ENCODE measurements around the gene IST1.
A peak's percentile ranks its signal among the peaks of the same experiment; 100 is the strongest.
"Not testable (repeated sequence)": the region's sequence is repeated elsewhere in the genome, so short reads cannot be mapped to it uniquely, and the experiment has no call there.

The IST1 gene

GRCh38 chr16:71882505-71883167 lies 12.7 kb upstream of the IST1 start:
- DNase-seq (ENCODE audit: low read depth), result no peak

- DNase-seq (ENCODE audit: low read depth), result no peak
Measured at GRCh38 chr16:71883168-71883848, 12.0 kb upstream of the IST1 start.

- peak; percentile 41 for DNase-seq (ENCODE audit: low read depth)
Measured at GRCh38 chr16:71883849-71884638, 11.3 kb upstream of the IST1 start, which contains the start of gene ZNF821. ZNF821 (minus strand) TSS chr16:71884182; CDS start chr16:71879946, 4,236 bp downstream.

GRCh38 chr16:71885261-71885650 lies 10.1 kb upstream of the IST1 start:
- no peak for DNase-seq (ENCODE audit: low read depth)

GRCh38 chr16:71889147-71889546 lies 6.2 kb upstream of the IST1 start:
- DNase-seq (ENCODE audit: low read depth), result no peak

- DNase-seq (ENCODE audit: low read depth), result no peak
Measured at GRCh38 chr16:71893888-71894228, 1.5 kb upstream of the IST1 start.

GRCh38 chr16:71894229-71894920 lies 956 bp upstream of the IST1 start:
- DNase-seq (ENCODE audit: low read depth), result no peak

- DNase-seq (ENCODE audit: low read depth), result no peak
Measured at GRCh38 chr16:71895679-71896365, 491 bp downstream of the IST1 start.

- DNase-seq (ENCODE audit: low read depth), result no peak
Measured at GRCh38 chr16:71896764-71897368, 1.5 kb downstream of the IST1 start.

GRCh38 chr16:71899171-71899570 lies 3.8 kb downstream of the IST1 start:
- DNase-seq (ENCODE audit: low read depth), result no peak

GRCh38 chr16:71902656-71903365 lies 7.5 kb downstream of the IST1 start:
- DNase-seq (ENCODE audit: low read depth), result no peak

- DNase-seq (ENCODE audit: low read depth), result no peak
Measured at GRCh38 chr16:71903608-71904007, 8.3 kb downstream of the IST1 start.

- DNase-seq (ENCODE audit: low read depth), result no peak
Measured at GRCh38 chr16:71904239-71904638, 8.9 kb downstream of the IST1 start.

GRCh38 chr16:71905765-71906164 lies 10.4 kb downstream of the IST1 start:
- DNase-seq (ENCODE audit: low read depth), result not testable (repeated sequence)

- no peak for DNase-seq (ENCODE audit: low read depth)
Measured at GRCh38 chr16:71911121-71911520, 15.8 kb downstream of the IST1 start.

- DNase-seq (ENCODE audit: low read depth), result no peak
Measured at GRCh38 chr16:71912534-71913275, 17.4 kb downstream of the IST1 start.

- DNase-seq (ENCODE audit: low read depth), result no peak
Measured at GRCh38 chr16:71914802-71915201, 19.5 kb downstream of the IST1 start.

- no peak for DNase-seq (ENCODE audit: low read depth)
Measured at GRCh38 chr16:71915350-71915749, 20.0 kb downstream of the IST1 start.

- no peak for DNase-seq (ENCODE audit: low read depth)
Measured at GRCh38 chr16:71916397-71916920, 21.1 kb downstream of the IST1 start.

- DNase-seq (ENCODE audit: low read depth), result no peak
Measured at GRCh38 chr16:71917900-71918299, 22.6 kb downstream of the IST1 start.

All from stimulated activated CD8-positive, alpha-beta memory T cell treated with anti-CD3 and anti-CD28 coated beads, Interleukin-15, amount 100 ng/mL, for 24 hours (primary cell).